GM23338 (cell line): Measurements from ENCODE around the gene HIVEP3. TPM values are rescaled to one million over a fixed set of nuclear protein-coding genes. Genes with fewer than 3 reads are reported as not detected.

Experiments
- ATAC-seq: fragments of 200-7000 bp; cut with Tn5 transposase; 3 replicates; pipeline ENCODE4 v1.9.1; 2020
- DNase-seq: peaks from one replicate; pipeline ENCODE4 v3.0.0-alpha.2; 2015; ENCODE audit warnings: low spot score
- H2AFZ ChIP-seq: fragments of 200-600 bp; sonication (generic); 2 replicates; pipeline ENCODE4 v1.8.0; 2016; ENCODE audit warnings: antibody characterized with exemption, mild to moderate bottlenecking, moderate library complexity
- H3F3A ChIP-seq: fragments of 200-600 bp; sonication (generic); replicated peaks from 2 replicates; pipeline ENCODE4 v1.8.0; 2017; ENCODE audit warnings: antibody characterized with exemption, mixed run types, low read depth
- H3K27ac ChIP-seq: fragments of 200-600 bp; sonication (generic); 2 replicates; pipeline ENCODE4 v1.6.1; 2016; ENCODE audit warnings: low read depth
- H3K27me3 ChIP-seq: fragments of 200-600 bp; sonication (generic); 2 replicates; pipeline ENCODE4 v1.8.0; 2016; ENCODE audit warnings: mild to moderate bottlenecking, mixed run types, moderate library complexity; ENCODE audit not compliant: insufficient read depth
- H3K36me3 ChIP-seq: fragments of 200-600 bp; sonication (generic); 2 replicates; pipeline ENCODE4 v1.8.0; 2016; ENCODE audit warnings: mild to moderate bottlenecking; ENCODE audit not compliant: insufficient read depth
- H3K4me1 ChIP-seq: fragments of 200-600 bp; sonication (generic); 2 replicates; pipeline ENCODE4 v1.8.0; 2016; ENCODE audit warnings: mild to moderate bottlenecking, moderate library complexity; ENCODE audit not compliant: insufficient read depth
- H3K4me2 ChIP-seq: fragments of 200-600 bp; sonication (generic); 2 replicates; pipeline ENCODE4 v1.7.1; 2017; ENCODE audit warnings: mixed run types
- H3K4me3 ChIP-seq: fragments of 200-600 bp; sonication (generic); 2 replicates; pipeline ENCODE4 v1.6.1; 2016; ENCODE audit warnings: mixed run types
- H3K79me2 ChIP-seq: fragments of 200-600 bp; sonication (generic); replicated peaks from 2 replicates; pipeline ENCODE4 v1.8.0; 2017; ENCODE audit warnings: mild to moderate bottlenecking; ENCODE audit not compliant: insufficient read depth
- H3K9me2 ChIP-seq: fragments of 200-600 bp; sonication (generic); 2 replicates; pipeline ENCODE4 v1.8.0; 2017; ENCODE audit not compliant: insufficient read depth
- H4K20me1 ChIP-seq: fragments of 200-600 bp; sonication (generic); replicated peaks from 2 replicates; pipeline ENCODE4 v1.8.0; 2017; ENCODE audit warnings: mild to moderate bottlenecking; ENCODE audit not compliant: insufficient read depth
- H3K27ac Mint-ChIP-seq: 2 replicates; pipeline ENCODE4 v1.8.0; 2020; ENCODE audit warnings: inconsistent platforms, mild to moderate bottlenecking, moderate library complexity, mixed read lengths
- H3K27me3 Mint-ChIP-seq: 3 replicates; pipeline ENCODE4 v1.8.0; 2022; ENCODE audit warnings: low read depth, mild to moderate bottlenecking, moderate library complexity, mixed read lengths, inconsistent platforms; ENCODE audit not compliant: insufficient read depth, poor library complexity
- H3K36me3 Mint-ChIP-seq: 3 replicates; pipeline ENCODE4 v1.8.0; 2021; ENCODE audit warnings: low read depth, mild to moderate bottlenecking, inconsistent platforms, moderate library complexity, mixed read lengths
- H3K4me1 Mint-ChIP-seq: 3 replicates; pipeline ENCODE4 v1.8.0; 2020; ENCODE audit warnings: mild to moderate bottlenecking, inconsistent platforms, mixed read lengths
- H3K4me3 Mint-ChIP-seq: 3 replicates; pipeline ENCODE4 v1.8.0; 2021; ENCODE audit warnings: moderate library complexity, mild to moderate bottlenecking, inconsistent platforms, mixed read lengths
- H3K9me3 Mint-ChIP-seq: 3 replicates; pipeline ENCODE4 v1.8.0; 2020; ENCODE audit warnings: moderate library complexity, mild to moderate bottlenecking, inconsistent platforms, mixed read lengths
- CREB1 ChIP-seq: fragments of 250-450 bp; sonication (Bioruptor Pico); IDR thresholded peaks from 2 replicates; pipeline ENCODE4 v1.5.0; 2020; ENCODE audit warnings: low read depth, mild to moderate bottlenecking, moderate library complexity
- EZH2 ChIP-seq: fragments of 200-600 bp; sonication (generic); IDR thresholded peaks from one replicate; pipeline ENCODE4 v1.8.0; 2017; ENCODE audit warnings: antibody characterized with exemption, mild to moderate bottlenecking, low read depth; ENCODE audit not compliant: unreplicated experiment
- EZH2phosphoT487 ChIP-seq: fragments of 200-600 bp; sonication (generic); IDR thresholded peaks from one replicate; pipeline ENCODE4 v1.8.1; 2018; ENCODE audit warnings: antibody characterized with exemption; ENCODE audit not compliant: unreplicated experiment
- JUNB ChIP-seq: IDR thresholded peaks from one replicate; pipeline ENCODE4 v1.6.1; 2016; ENCODE audit warnings: antibody characterized with exemption; ENCODE audit not compliant: unreplicated experiment
- NANOG ChIP-seq: IDR thresholded peaks from 2 replicates; pipeline ENCODE4 v1.6.1; 2016; ENCODE audit warnings: antibody characterized with exemption, borderline replicate concordance
- POLR2AphosphoS5 ChIP-seq: IDR thresholded peaks from 2 replicates; pipeline ENCODE4 v1.6.1; 2016; ENCODE audit warnings: antibody characterized with exemption, low read depth
- STAT1 ChIP-seq: IDR thresholded peaks from one replicate; pipeline ENCODE4 v1.6.1; 2016; ENCODE audit warnings: antibody characterized with exemption; ENCODE audit not compliant: unreplicated experiment
- ZNF114 ChIP-seq: fragments of 250-450 bp; sonication (Bioruptor Pico); IDR thresholded peaks from 2 replicates; pipeline ENCODE4 v1.5.0; 2020; ENCODE audit warnings: mild to moderate bottlenecking, moderate library complexity
- ZNF331 ChIP-seq: fragments of 250-450 bp; sonication (Bioruptor Pico); IDR thresholded peaks from 2 replicates; pipeline ENCODE4 v1.5.0; 2020; ENCODE audit warnings: low read depth, mild to moderate bottlenecking, moderate library complexity
- polyA plus RNA-seq: library from polyadenylated mRNA; unstranded; fragments of >200 nt; fragmentation: Nextera tagmentation; extraction: Ambion mirVana; gene quantifications from 2 replicates; pipeline ENCODE4 v1.2.1, GENCODE V29; 2016
- total RNA-seq: library from RNA; depleted of rRNA; stranded (reverse); fragments of >200 nt; shearing (Covaris generic); gene quantifications from 2 replicates; pipeline ENCODE4 v1.2.3, GENCODE V29; 2014
- TF ChIP-seq, protein P1 (sequence below), 2 experiments: fragments of 200-600 bp in 1 of 2; sonication (generic) in 1 of 2; conservative IDR thresholded peaks; 2 replicates each; pipeline versions ENCODE4 v1.5.1 to v1.6.1; 2016 to 2017; ENCODE audit warnings: antibody characterized with exemption in 2 of 2, low read depth in 2 of 2, mild to moderate bottlenecking in 2 of 2, moderate library complexity in 1 of 2
- TF ChIP-seq, protein P2 (sequence below): fragments of 250-450 bp; sonication (Bioruptor Pico); IDR thresholded peaks from 2 replicates; pipeline ENCODE4 v1.5.0; 2020; ENCODE audit warnings: mild to moderate bottlenecking, moderate library complexity
- TF ChIP-seq, protein P3 (sequence below): IDR thresholded peaks from 2 replicates; pipeline ENCODE4 v1.6.1; 2016; ENCODE audit warnings: antibody characterized with exemption
- TF ChIP-seq, protein P4 (sequence below): IDR thresholded peaks from one replicate; pipeline ENCODE4 v1.6.1; 2018; ENCODE audit warnings: antibody characterized with exemption; ENCODE audit not compliant: unreplicated experiment

Gene HIVEP3
- total and polyA plus RNA-seq, 2 experiments from 2014 or later: 0.14 to 0.24 TPM

DNA sequence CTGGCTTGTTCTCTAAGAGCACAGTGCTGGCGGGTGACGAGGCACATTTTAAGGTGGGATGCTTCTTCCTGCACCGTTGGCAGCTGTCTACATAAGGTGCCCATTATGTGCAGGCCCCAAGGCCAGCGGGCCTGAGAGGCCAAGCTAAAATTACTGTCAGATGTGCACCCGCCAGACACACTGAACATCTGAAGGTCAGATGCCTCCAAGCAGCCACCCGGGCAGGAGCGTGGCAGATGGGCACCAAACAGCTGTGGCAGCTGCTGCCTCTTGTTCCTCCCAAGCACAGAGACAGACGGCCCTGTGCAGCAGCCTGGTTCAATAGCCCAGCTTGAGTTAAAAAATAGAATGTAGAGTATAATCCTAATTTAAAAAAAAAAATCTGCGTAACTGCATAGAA, 222.3 kb downstream of the HIVEP3 start:
- Histone ChIP-seq H4K20me1 (no peaks in the 10 kb centered on the region), H3K4me2 (no peak overlapping the region), H3K4me1 (no peaks in the 10 kb centered on the region), H3K4me3 (no peak overlapping the region), H3K36me3 (no peaks in the 10 kb centered on the region), H2AFZ (no peak overlapping the region), H3K27ac (no peak overlapping the region), H3K9me2 (no peaks in the 10 kb centered on the region), H3K79me2 (no peaks in the 10 kb centered on the region), H3K27me3 (no peaks in the 10 kb centered on the region), H3F3A (no peaks in the 10 kb centered on the region)
- no peaks in the 10 kb centered on the region for H3K36me3 Mint-ChIP-seq
- no peak for ATAC-seq
- H3K27me3 Mint-ChIP-seq: no peaks in the 10 kb centered on the region
- no peak for TF ChIP-seq ZNF114 (CRISPR knock-in tag)
- TF ChIP-seq, protein P1, sequence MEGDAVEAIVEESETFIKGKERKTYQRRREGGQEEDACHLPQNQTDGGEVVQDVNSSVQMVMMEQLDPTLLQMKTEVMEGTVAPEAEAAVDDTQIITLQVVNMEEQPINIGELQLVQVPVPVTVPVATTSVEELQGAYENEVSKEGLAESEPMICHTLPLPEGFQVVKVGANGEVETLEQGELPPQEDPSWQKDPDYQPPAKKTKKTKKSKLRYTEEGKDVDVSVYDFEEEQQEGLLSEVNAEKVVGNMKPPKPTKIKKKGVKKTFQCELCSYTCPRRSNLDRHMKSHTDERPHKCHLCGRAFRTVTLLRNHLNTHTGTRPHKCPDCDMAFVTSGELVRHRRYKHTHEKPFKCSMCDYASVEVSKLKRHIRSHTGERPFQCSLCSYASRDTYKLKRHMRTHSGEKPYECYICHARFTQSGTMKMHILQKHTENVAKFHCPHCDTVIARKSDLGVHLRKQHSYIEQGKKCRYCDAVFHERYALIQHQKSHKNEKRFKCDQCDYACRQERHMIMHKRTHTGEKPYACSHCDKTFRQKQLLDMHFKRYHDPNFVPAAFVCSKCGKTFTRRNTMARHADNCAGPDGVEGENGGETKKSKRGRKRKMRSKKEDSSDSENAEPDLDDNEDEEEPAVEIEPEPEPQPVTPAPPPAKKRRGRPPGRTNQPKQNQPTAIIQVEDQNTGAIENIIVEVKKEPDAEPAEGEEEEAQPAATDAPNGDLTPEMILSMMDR (conservative IDR thresholded peaks at IDR 0.05; ENCODE audit: low read depth in 2 of 2): no peak
- TF ChIP-seq NANOG: no peak
- TF ChIP-seq, protein P2, sequence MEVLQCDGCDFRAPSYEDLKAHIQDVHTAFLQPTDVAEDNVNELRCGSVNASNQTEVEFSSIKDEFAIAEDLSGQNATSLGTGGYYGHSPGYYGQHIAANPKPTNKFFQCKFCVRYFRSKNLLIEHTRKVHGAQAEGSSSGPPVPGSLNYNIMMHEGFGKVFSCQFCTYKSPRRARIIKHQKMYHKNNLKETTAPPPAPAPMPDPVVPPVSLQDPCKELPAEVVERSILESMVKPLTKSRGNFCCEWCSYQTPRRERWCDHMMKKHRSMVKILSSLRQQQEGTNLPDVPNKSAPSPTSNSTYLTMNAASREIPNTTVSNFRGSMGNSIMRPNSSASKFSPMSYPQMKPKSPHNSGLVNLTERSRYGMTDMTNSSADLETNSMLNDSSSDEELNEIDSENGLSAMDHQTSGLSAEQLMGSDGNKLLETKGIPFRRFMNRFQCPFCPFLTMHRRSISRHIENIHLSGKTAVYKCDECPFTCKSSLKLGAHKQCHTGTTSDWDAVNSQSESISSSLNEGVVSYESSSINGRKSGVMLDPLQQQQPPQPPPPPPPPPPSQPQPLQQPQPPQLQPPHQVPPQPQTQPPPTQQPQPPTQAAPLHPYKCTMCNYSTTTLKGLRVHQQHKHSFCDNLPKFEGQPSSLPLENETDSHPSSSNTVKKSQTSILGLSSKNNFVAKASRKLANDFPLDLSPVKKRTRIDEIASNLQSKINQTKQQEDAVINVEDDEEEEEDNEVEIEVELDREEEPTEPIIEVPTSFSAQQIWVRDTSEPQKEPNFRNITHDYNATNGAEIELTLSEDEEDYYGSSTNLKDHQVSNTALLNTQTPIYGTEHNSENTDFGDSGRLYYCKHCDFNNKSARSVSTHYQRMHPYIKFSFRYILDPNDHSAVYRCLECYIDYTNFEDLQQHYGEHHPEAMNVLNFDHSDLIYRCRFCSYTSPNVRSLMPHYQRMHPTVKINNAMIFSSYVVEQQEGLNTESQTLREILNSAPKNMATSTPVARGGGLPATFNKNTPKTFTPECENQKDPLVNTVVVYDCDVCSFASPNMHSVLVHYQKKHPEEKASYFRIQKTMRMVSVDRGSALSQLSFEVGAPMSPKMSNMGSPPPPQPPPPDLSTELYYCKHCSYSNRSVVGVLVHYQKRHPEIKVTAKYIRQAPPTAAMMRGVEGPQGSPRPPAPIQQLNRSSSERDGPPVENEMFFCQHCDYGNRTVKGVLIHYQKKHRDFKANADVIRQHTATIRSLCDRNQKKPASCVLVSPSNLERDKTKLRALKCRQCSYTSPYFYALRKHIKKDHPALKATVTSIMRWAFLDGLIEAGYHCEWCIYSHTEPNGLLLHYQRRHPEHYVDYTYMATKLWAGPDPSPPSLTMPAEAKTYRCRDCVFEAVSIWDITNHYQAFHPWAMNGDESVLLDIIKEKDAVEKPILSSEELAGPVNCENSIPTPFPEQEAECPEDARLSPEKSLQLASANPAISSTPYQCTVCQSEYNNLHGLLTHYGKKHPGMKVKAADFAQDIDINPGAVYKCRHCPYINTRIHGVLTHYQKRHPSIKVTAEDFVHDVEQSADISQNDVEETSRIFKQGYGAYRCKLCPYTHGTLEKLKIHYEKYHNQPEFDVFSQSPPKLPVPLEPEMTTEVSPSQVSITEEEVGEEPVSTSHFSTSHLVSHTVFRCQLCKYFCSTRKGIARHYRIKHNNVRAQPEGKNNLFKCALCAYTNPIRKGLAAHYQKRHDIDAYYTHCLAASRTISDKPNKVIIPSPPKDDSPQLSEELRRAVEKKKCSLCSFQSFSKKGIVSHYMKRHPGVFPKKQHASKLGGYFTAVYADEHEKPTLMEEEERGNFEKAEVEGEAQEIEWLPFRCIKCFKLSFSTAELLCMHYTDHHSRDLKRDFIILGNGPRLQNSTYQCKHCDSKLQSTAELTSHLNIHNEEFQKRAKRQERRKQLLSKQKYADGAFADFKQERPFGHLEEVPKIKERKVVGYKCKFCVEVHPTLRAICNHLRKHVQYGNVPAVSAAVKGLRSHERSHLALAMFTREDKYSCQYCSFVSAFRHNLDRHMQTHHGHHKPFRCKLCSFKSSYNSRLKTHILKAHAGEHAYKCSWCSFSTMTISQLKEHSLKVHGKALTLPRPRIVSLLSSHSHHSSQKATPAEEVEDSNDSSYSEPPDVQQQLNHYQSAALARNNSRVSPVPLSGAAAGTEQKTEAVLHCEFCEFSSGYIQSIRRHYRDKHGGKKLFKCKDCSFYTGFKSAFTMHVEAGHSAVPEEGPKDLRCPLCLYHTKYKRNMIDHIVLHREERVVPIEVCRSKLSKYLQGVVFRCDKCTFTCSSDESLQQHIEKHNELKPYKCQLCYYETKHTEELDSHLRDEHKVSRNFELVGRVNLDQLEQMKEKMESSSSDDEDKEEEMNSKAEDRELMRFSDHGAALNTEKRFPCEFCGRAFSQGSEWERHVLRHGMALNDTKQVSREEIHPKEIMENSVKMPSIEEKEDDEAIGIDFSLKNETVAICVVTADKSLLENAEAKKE (CRISPR knock-in tag): no peak
- TF ChIP-seq JUNB: no peak
- TF ChIP-seq STAT1: no peak
- TF ChIP-seq, protein P3, sequence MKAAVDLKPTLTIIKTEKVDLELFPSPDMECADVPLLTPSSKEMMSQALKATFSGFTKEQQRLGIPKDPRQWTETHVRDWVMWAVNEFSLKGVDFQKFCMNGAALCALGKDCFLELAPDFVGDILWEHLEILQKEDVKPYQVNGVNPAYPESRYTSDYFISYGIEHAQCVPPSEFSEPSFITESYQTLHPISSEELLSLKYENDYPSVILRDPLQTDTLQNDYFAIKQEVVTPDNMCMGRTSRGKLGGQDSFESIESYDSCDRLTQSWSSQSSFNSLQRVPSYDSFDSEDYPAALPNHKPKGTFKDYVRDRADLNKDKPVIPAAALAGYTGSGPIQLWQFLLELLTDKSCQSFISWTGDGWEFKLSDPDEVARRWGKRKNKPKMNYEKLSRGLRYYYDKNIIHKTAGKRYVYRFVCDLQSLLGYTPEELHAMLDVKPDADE: no peak
- TF ChIP-seq POLR2AphosphoS5: no peak
- no peak for TF ChIP-seq ZNF331
- TF ChIP-seq, protein P4, sequence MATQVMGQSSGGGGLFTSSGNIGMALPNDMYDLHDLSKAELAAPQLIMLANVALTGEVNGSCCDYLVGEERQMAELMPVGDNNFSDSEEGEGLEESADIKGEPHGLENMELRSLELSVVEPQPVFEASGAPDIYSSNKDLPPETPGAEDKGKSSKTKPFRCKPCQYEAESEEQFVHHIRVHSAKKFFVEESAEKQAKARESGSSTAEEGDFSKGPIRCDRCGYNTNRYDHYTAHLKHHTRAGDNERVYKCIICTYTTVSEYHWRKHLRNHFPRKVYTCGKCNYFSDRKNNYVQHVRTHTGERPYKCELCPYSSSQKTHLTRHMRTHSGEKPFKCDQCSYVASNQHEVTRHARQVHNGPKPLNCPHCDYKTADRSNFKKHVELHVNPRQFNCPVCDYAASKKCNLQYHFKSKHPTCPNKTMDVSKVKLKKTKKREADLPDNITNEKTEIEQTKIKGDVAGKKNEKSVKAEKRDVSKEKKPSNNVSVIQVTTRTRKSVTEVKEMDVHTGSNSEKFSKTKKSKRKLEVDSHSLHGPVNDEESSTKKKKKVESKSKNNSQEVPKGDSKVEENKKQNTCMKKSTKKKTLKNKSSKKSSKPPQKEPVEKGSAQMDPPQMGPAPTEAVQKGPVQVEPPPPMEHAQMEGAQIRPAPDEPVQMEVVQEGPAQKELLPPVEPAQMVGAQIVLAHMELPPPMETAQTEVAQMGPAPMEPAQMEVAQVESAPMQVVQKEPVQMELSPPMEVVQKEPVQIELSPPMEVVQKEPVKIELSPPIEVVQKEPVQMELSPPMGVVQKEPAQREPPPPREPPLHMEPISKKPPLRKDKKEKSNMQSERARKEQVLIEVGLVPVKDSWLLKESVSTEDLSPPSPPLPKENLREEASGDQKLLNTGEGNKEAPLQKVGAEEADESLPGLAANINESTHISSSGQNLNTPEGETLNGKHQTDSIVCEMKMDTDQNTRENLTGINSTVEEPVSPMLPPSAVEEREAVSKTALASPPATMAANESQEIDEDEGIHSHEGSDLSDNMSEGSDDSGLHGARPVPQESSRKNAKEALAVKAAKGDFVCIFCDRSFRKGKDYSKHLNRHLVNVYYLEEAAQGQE: no peak
- TF ChIP-seq EZH2phosphoT487: no peak
- no peak for TF ChIP-seq CREB1 (CRISPR knock-in tag)
- no peak for TF ChIP-seq EZH2
- H3K4me3 Mint-ChIP-seq: no peak overlapping the region
- no peaks in the 10 kb centered on the region for H3K4me1 Mint-ChIP-seq
- H3K27ac Mint-ChIP-seq: no peak overlapping the region
- DNase-seq: no peak
- H3K9me3 Mint-ChIP-seq: no peaks in the 10 kb centered on the region
